ENCODE measurements around the gene USP47. TPM values are rescaled to one million over a fixed set of nuclear protein-coding genes. Genes with fewer than 3 reads are reported as not detected.

The USP47 gene
- polyA plus RNA-seq, 1 experiment, result 15.0 TPM

GRCh38 chr11:11937433-11937832, 95.7 kb downstream of the USP47 start:
- Histone ChIP-seq H3K27me3 (ENCODE audit: control insufficient read depth, insufficient read depth, low read length) (no peaks in the 10 kb centered on the region), H3K36me3 (ENCODE audit: control insufficient read depth, insufficient read depth, low read length) (no peaks in the 10 kb centered on the region), H3K4me3 (ENCODE audit: low read depth, low read length) (no peak overlapping the region)
- DNase-seq (ENCODE audit: low read depth), result no peak
- CTCF ChIA-PET, result no interaction called here
- TF ChIP-seq, protein P1, sequence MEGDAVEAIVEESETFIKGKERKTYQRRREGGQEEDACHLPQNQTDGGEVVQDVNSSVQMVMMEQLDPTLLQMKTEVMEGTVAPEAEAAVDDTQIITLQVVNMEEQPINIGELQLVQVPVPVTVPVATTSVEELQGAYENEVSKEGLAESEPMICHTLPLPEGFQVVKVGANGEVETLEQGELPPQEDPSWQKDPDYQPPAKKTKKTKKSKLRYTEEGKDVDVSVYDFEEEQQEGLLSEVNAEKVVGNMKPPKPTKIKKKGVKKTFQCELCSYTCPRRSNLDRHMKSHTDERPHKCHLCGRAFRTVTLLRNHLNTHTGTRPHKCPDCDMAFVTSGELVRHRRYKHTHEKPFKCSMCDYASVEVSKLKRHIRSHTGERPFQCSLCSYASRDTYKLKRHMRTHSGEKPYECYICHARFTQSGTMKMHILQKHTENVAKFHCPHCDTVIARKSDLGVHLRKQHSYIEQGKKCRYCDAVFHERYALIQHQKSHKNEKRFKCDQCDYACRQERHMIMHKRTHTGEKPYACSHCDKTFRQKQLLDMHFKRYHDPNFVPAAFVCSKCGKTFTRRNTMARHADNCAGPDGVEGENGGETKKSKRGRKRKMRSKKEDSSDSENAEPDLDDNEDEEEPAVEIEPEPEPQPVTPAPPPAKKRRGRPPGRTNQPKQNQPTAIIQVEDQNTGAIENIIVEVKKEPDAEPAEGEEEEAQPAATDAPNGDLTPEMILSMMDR (IDR thresholded peaks at IDR 0.05; ENCODE audit: insufficient read depth, low read depth, low read length), result no peak
- POLR2A ChIA-PET, result no interaction called here

DNA sequence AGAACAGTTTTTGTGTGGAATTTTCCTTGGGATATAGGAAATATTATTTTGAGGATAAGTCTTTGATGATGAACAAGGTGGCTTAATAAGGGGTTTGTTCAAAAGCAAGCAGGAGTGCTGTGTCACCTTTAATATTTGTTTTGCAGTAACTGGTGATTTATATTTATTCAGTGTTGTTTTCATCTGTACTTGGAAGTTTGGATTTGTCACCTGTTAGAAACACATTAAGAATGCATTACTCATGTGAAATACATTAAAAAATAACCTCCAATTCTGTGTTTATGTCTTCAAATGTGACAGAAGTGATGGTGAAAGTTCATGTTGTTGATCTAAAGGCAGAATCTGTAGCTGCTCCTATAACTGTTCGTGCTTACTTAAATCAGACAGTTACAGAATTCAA, 96.2 kb downstream of the USP47 start:
- Histone ChIP-seq H3K27me3 (ENCODE audit: control insufficient read depth, insufficient read depth, low read length) (no peaks in the 10 kb centered on the region), H3K36me3 (ENCODE audit: control insufficient read depth, insufficient read depth, low read length) (no peaks in the 10 kb centered on the region), H3K4me3 (ENCODE audit: low read depth, low read length) (no peak overlapping the region)
- POLR2A ChIA-PET, result interaction anchor here (0.7 kb wide), 1 partner anchor 9 kb away, joined by 3 read pairs; no protein-coding TSS in a partner anchor
- TF ChIP-seq, protein P1 (IDR thresholded peaks at IDR 0.05; ENCODE audit: insufficient read depth, low read depth, low read length), result no peak
- CTCF ChIA-PET, result no interaction called here
- no peak for DNase-seq (ENCODE audit: low read depth)

GRCh38 chr11:11940551-11940950, 98.8 kb downstream of the USP47 start:
- TF ChIP-seq, protein P1 (IDR thresholded peaks at IDR 0.05; ENCODE audit: insufficient read depth, low read depth, low read length), result no peak
- Histone ChIP-seq H3K4me3 (ENCODE audit: low read depth, low read length) (no peak overlapping the region), H3K27me3 (ENCODE audit: control insufficient read depth, insufficient read depth, low read length) (no peaks in the 10 kb centered on the region), H3K36me3 (ENCODE audit: control insufficient read depth, insufficient read depth, low read length) (no peaks in the 10 kb centered on the region)
- POLR2A ChIA-PET, result no interaction called here
- CTCF ChIA-PET, result no interaction called here
- no peak for DNase-seq (ENCODE audit: low read depth)

DNA sequence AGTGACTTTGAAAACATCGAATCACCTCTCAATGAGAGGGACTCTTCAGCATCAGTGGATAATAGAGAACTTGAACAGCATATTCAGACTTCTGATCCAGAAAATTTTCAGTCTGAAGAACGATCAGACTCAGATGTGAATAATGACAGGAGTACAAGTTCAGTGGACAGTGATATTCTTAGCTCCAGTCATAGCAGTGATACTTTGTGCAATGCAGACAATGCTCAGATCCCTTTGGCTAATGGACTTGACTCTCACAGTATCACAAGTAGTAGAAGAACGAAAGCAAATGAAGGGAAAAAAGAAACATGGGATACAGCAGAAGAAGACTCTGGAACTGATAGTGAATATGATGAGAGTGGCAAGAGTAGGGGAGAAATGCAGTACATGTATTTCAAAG, 100.9 kb downstream of the USP47 start:
- Histone ChIP-seq H3K4me3 (ENCODE audit: low read depth, low read length) (no peak overlapping the region), H3K36me3 (ENCODE audit: control insufficient read depth, insufficient read depth, low read length) (no peaks in the 10 kb centered on the region), H3K27me3 (ENCODE audit: control insufficient read depth, insufficient read depth, low read length) (no peaks in the 10 kb centered on the region)
- TF ChIP-seq, protein P1 (IDR thresholded peaks at IDR 0.05; ENCODE audit: insufficient read depth, low read depth, low read length), result no peak
- POLR2A ChIA-PET, result no interaction called here
- no peak for DNase-seq (ENCODE audit: low read depth)
- CTCF ChIA-PET, result interaction anchor here (1.0 to 3.3 kb wide), 2 partner anchors 11 to 15 kb away, joined by 3 to 14 read pairs; no protein-coding TSS in a partner anchor

DNA sequence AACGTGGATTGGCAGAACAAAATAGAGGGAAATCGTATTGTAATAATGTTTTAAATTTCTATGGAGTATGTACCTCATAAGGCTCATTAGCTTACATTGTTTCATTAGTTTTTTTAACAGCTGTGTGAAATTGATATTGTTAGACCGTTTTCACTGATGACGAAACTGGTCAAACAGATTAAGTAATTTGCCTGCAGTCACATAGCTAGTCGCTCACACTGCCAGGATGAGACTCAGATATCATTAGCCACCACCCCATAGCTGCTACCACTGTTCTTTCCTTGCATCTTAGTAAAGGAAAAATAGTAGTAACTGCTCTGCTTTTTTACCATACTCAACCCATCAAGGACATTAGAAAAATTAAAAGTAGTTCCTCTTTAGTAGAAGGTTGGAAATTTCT, 102.7 kb downstream of the USP47 start:
- ChIA-PET CTCF (interaction anchor here (1.0 to 3.3 kb wide), 3 partner anchors 13 to 43 kb away, joined by 3 to 14 read pairs (median 5); no protein-coding TSS in a partner anchor), POLR2A (no interaction called here)
- TF ChIP-seq, protein P1 (IDR thresholded peaks at IDR 0.05; ENCODE audit: insufficient read depth, low read depth, low read length), result no peak
- Histone ChIP-seq H3K36me3 (ENCODE audit: control insufficient read depth, insufficient read depth, low read length) (no peaks in the 10 kb centered on the region), H3K27me3 (ENCODE audit: control insufficient read depth, insufficient read depth, low read length) (no peaks in the 10 kb centered on the region), H3K4me3 (ENCODE audit: low read depth, low read length) (no peak overlapping the region)
- no peak for DNase-seq (ENCODE audit: low read depth)

Data from BJ (cell line).